ENCODE measurements around the gene COX10. TPM values are rescaled to one million over a fixed set of nuclear protein-coding genes. Genes with fewer than 3 reads are reported as not detected.

The COX10 gene
- total RNA-seq, 1 experiment from 2014 or later = 13.4 TPM

DNA sequence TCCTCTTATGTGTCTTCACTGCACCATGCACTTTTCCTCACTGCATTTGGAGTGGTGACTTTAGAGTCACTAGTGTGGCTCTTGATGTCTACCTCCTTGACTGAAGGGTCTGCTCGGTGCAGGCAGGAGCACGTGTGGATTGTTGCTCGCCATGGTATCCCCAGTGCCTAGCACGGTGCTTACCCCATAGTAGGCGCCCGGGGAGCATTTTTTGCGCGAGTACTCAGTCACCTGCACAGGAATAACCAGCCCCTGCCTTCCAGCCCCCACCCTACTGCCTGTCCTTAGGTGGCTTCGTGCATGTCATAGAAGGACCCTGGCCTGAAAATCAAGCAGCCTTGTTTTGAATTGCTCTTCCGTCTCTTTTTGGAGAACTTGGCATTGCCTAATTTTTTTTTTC lies 136.1 kb downstream of the COX10 start:
- Histone ChIP-seq H3K27me3 (ENCODE audit: control insufficient read depth, insufficient read depth, low read length) (no peaks in the 10 kb centered on the region), H3K36me3 (ENCODE audit: control insufficient read depth, insufficient read depth, low read length) (no peaks in the 10 kb centered on the region), H3K27ac (ENCODE audit: low read length) (no peak overlapping the region), H3K4me3 (ENCODE audit: low read depth in 2 of 2, low read length in 2 of 2) (no peak overlapping the region), H3K4me1 (ENCODE audit: control insufficient read depth, insufficient read depth, low read length) (no peaks in the 10 kb centered on the region), H3K9me3 (ENCODE audit: control insufficient read depth, insufficient read depth, low read depth, low read length) (no peaks in the 10 kb centered on the region)
- no peak for DNase-seq (ENCODE audit: low read depth, low spot score)
- ChIA-PET POLR2A (no interaction called here), CTCF (no interaction called here)
- no peak for ATAC-seq
- intact Hi-C loops (cut with micrococcal nuclease; ENCODE audit: unreplicated experiment) (no loop called here), in situ Hi-C loops (cut with HindIII; ENCODE audit: low pct_unique_long_range_greater_than_20kb, low sequenced_read_pairs) (no loop called here)
- no TSS peak for BruUV-seq (replicated peaks)
- TF ChIP-seq TCF7L2 (IDR thresholded peaks at IDR 0.05; ENCODE audit: low read depth, low read length) (no peak), REST (IDR thresholded peaks at IDR 0.05; ENCODE audit: insufficient read depth in 1 of 2, low read depth in 2 of 2, low read length in 1 of 2) (no peak), POLR2AphosphoS5 (IDR thresholded peaks at IDR 0.05; ENCODE audit: low read depth, low read length) (no peak), SIN3A (IDR thresholded peaks at IDR 0.05; ENCODE audit: borderline replicate concordance, insufficient read depth, low read depth, low read length) (no peak)
- TF ChIP-seq, protein P1, sequence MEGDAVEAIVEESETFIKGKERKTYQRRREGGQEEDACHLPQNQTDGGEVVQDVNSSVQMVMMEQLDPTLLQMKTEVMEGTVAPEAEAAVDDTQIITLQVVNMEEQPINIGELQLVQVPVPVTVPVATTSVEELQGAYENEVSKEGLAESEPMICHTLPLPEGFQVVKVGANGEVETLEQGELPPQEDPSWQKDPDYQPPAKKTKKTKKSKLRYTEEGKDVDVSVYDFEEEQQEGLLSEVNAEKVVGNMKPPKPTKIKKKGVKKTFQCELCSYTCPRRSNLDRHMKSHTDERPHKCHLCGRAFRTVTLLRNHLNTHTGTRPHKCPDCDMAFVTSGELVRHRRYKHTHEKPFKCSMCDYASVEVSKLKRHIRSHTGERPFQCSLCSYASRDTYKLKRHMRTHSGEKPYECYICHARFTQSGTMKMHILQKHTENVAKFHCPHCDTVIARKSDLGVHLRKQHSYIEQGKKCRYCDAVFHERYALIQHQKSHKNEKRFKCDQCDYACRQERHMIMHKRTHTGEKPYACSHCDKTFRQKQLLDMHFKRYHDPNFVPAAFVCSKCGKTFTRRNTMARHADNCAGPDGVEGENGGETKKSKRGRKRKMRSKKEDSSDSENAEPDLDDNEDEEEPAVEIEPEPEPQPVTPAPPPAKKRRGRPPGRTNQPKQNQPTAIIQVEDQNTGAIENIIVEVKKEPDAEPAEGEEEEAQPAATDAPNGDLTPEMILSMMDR (IDR thresholded peaks at IDR 0.05) = no peak

GRCh38 chr17:14205992-14206461 lies 136.7 kb downstream of the COX10 start:
- Histone ChIP-seq H3K9me3 (ENCODE audit: control insufficient read depth, insufficient read depth, low read depth, low read length) (no peaks in the 10 kb centered on the region), H3K27ac (ENCODE audit: low read length) (no peak overlapping the region), H3K4me1 (ENCODE audit: control insufficient read depth, insufficient read depth, low read length) (no peaks in the 10 kb centered on the region), H3K27me3 (ENCODE audit: control insufficient read depth, insufficient read depth, low read length) (no peaks in the 10 kb centered on the region), H3K4me3 (ENCODE audit: low read depth in 2 of 2, low read length in 2 of 2) (no peak overlapping the region), H3K36me3 (ENCODE audit: control insufficient read depth, insufficient read depth, low read length) (no peaks in the 10 kb centered on the region)
- CTCF ChIA-PET = no interaction called here
- in situ Hi-C loops (cut with HindIII; ENCODE audit: low pct_unique_long_range_greater_than_20kb, low sequenced_read_pairs) (no loop called here), intact Hi-C loops (cut with micrococcal nuclease; ENCODE audit: unreplicated experiment) (no loop called here)
- DNase-seq (ENCODE audit: low read depth, low spot score) (no peak), ATAC-seq (peak; percentile 51)
- POLR2A ChIA-PET = no interaction called here
- no TSS peak for BruUV-seq (replicated peaks)
- TF ChIP-seq REST (IDR thresholded peaks at IDR 0.05; ENCODE audit: insufficient read depth in 1 of 2, low read depth in 2 of 2, low read length in 1 of 2) (no peak), TCF7L2 (IDR thresholded peaks at IDR 0.05; ENCODE audit: low read depth, low read length) (no peak), SIN3A (IDR thresholded peaks at IDR 0.05; ENCODE audit: borderline replicate concordance, insufficient read depth, low read depth, low read length) (no peak), POLR2AphosphoS5 (IDR thresholded peaks at IDR 0.05; ENCODE audit: low read depth, low read length) (no peak)
- TF ChIP-seq, protein P1 (IDR thresholded peaks at IDR 0.05) = no peak
